HG03521 (cell line): Measurements from ENCODE around the gene DENND6A.
"Not testable (repeated sequence)": the region's sequence is repeated elsewhere in the genome, so short reads cannot be mapped to it uniquely, and the experiment has no call there.

Experiments used
- ATAC-seq: cut with Tn5 transposase; IDR thresholded peaks from one replicate; pipeline ENCODE4 v1.9.1; 2021; ENCODE audit warnings: mild to moderate bottlenecking, moderate library complexity; ENCODE audit not compliant: unreplicated experiment

The DENND6A gene

GRCh38 chr3:57692396-57693147 is at the start of gene DENND6A:
TSS of gene DENND6A (minus strand) at chr3:57693077. CDS start at chr3:57693018, 59 bp downstream.
- ATAC-seq, result peak; percentile 75

GRCh38 chr3:57740027-57740426 is 47.1 kb upstream of the DENND6A start:
- no peak for ATAC-seq

GRCh38 chr3:57738391-57738790 is 45.5 kb upstream of the DENND6A start:
- no peak for ATAC-seq

GRCh38 chr3:57737840-57738239 is 45.0 kb upstream of the DENND6A start:
- no peak for ATAC-seq

- ATAC-seq, result no peak
Observed at GRCh38 chr3:57735405-57735804, 42.5 kb upstream of the DENND6A start.

GRCh38 chr3:57733790-57734189 is 40.9 kb upstream of the DENND6A start:
- ATAC-seq, result no peak

- no peak for ATAC-seq
Observed at GRCh38 chr3:57731311-57731710, 38.4 kb upstream of the DENND6A start.

GRCh38 chr3:57730682-57731081 is 37.8 kb upstream of the DENND6A start:
- ATAC-seq, result no peak

- ATAC-seq, result no peak
Observed at GRCh38 chr3:57729334-57730045, 36.6 kb upstream of the DENND6A start.

GRCh38 chr3:57727106-57727505 is 34.2 kb upstream of the DENND6A start:
- ATAC-seq, result no peak

GRCh38 chr3:57726397-57726796 is 33.5 kb upstream of the DENND6A start:
- ATAC-seq, result no peak

GRCh38 chr3:57718118-57718517 is 25.2 kb upstream of the DENND6A start:
- no peak for ATAC-seq

GRCh38 chr3:57717205-57717868 is 24.5 kb upstream of the DENND6A start:
- no peak for ATAC-seq

- ATAC-seq, result no peak
Observed at GRCh38 chr3:57715686-57716085, 22.8 kb upstream of the DENND6A start.

GRCh38 chr3:57709559-57709958 is 16.7 kb upstream of the DENND6A start:
- ATAC-seq, result no peak

- ATAC-seq, result no peak
Observed at GRCh38 chr3:57709031-57709430, 16.2 kb upstream of the DENND6A start.

- ATAC-seq, result no peak
Observed at GRCh38 chr3:57706462-57706861, 13.6 kb upstream of the DENND6A start.

- not testable (repeated sequence) for ATAC-seq
Observed at GRCh38 chr3:57705351-57705750, 12.5 kb upstream of the DENND6A start.

GRCh38 chr3:57701781-57702180 is 8.9 kb upstream of the DENND6A start:
- ATAC-seq, result no peak

GRCh38 chr3:57700737-57701136 is 7.9 kb upstream of the DENND6A start:
- no peak for ATAC-seq

- ATAC-seq, result no peak
Observed at GRCh38 chr3:57699591-57699990, 6.7 kb upstream of the DENND6A start.

GRCh38 chr3:57696801-57697321 is 4.0 kb upstream of the DENND6A start:
- ATAC-seq, result no peak
